ENCODE measurements around the gene ECSIT.
"Not testable (repeated sequence)": the region's sequence is repeated elsewhere in the genome, so short reads cannot be mapped to it uniquely, and the experiment has no call there.

Gene ECSIT, protein sequence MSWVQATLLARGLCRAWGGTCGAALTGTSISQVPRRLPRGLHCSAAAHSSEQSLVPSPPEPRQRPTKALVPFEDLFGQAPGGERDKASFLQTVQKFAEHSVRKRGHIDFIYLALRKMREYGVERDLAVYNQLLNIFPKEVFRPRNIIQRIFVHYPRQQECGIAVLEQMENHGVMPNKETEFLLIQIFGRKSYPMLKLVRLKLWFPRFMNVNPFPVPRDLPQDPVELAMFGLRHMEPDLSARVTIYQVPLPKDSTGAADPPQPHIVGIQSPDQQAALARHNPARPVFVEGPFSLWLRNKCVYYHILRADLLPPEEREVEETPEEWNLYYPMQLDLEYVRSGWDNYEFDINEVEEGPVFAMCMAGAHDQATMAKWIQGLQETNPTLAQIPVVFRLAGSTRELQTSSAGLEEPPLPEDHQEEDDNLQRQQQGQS

DNA sequence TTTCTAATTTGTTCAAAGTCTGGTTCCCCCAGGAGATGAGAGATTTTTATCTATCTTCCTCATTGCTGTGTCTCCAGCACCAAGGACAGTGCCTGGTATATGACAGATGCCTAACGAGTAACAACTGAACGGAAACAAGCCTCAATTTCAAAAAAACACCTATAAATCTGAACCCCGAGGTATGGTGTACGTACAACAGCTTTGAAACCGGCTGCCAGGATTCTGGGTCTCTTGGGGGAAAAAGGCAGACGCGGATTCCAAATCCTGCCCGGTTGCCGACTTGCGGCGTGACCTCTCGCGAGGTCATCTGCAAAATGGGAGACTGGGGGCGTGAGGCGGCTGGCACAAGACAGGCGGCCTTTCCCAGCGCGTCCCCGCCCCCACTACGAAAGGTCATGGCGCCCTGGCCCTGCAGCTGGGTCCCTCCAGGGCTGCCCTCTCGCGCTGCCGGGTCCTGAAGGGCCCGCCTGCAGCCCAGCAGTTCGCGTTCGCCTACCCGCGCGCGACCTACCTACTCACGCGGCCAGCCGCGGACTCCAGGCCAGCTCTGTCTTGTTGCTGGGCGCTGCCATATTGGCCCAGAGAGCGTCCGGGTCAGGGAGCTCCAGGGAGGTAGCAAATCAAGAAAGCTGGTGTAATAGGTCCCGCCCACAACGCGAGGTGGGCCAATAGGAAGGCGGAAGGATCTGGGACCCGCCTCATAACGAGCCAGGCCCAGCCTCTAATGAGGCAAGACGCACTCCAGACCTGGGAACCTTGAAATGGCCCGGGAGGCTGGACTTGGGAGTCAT, at the start of gene ECSIT:
Gene ECSIT, minus strand, starts transcription at position 584 of the 791 bp plus-strand sequence. CDS start 9,964 bp downstream, outside the sequence.
- DNase-seq (ENCODE audit: low read depth, low spot score), result peak; percentile 94
- peak within 1 kb of the TSS; percentile 80 for H3K27ac ChIP-seq

DNA sequence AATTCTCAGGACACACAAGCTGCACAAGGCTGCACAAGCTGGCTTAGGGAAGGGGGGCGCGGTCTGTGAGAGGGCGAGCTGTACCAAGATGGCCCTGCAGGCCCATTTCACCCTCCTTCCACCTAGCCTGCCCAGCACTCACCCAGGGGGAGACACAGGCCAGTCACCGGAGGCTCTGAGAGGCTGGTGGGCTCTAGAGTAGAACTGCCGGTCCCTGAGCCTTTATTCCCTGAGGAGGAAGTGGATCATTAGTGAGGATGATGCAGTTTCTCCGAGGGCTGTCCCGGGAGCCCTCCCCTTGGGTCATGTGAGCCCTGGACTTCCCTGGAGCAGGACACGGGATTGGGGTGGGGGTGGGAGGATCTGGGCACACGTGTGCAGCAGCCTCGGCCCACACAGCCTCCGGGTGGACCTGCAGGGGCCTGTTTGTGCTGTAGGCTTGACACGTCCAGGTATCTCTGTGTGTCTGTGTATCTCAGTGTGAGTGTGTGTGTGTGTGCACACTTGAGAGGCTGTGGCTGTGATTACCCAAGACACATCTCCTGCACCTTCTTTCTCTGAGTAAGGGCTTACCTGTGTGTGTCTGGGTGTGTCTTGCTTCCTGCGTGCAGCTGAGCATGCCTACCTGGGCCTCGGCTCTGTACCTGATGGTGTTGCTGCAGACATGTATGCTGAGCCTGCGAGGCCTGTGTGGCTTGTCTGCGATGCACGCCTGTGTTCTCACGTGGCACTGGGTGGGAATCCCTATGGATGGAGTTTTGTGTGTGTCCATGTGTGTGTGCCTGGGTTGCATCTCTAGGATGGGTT, 48.7 kb upstream of the ECSIT start, which contains the start of gene ACP5:
Gene ACP5, minus strand, starts transcription at position 195 of the 807 bp plus-strand sequence. CDS start 328 bp downstream, outside the sequence.
- DNase-seq (ENCODE audit: low read depth, low spot score), result peak; percentile 26
- no peak within 1 kb of the TSS for H3K27ac ChIP-seq

DNA sequence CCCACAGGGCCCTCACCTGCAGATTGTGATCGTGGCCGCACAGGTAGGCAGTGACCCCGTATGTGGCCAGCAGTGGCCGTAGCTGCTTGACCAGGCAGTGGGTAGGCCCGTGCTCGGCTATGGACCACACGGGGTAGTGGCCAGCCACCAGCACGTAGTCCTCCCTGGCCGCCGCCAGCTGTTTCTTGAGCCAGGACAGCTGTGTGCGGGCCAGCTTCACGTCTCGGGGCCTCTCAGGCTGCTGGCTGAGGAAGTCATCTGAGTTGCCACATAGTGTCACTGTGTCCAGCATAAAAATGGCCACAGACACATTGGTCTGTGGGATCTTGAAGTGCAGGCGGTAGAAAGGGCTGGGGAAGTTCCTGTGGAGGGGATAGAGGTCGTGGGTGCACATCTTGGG, 47.3 kb upstream of the ECSIT start:
- DNase-seq (ENCODE audit: low read depth, low spot score), result no peak
- H3K27ac ChIP-seq, result no peak overlapping the region

DNA sequence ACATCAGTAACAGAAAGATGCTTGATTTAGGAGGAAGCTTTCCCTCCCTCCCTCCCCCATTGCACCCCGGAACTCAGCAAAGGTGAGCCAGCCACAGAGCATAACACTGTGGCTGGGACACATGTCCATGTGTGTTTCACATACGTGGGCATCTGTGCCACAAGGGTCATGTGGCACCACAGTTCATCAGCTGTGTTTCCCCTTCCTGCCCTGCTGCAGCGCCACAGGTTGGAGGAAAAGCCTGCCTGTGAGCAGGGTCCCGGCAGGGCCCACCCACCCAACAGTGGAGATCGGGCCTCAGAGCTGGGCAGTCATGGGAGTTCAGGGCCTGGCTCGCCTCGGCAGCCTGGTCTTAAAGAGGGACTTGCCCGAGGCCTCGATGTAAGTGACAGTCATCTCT, 45.8 kb upstream of the ECSIT start:
- H3K27ac ChIP-seq, result no peak overlapping the region
- DNase-seq (ENCODE audit: low read depth, low spot score), result no peak

DNA sequence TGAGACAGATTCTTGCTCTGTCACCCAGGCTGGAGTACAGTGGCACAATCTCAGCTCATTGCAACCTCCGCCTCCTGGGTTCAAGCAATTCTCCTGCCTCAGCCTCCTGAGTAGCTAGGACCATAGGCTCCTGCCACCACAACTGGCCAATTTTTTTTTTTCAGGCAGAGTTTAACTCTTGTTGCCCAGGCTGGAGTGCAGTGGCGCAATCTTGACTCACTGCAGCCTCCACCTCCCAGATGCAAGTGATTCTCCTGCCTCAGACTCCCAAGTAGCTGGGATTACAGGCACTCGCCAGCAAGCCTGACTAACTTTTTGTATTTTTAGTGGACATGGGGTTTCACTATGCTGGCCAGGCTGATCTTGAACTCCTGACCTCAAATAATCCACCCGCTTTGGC, 44.8 kb upstream of the ECSIT start:
- H3K27ac ChIP-seq; DNase-seq (ENCODE audit: low read depth, low spot score): not testable (repeated sequence)

DNA sequence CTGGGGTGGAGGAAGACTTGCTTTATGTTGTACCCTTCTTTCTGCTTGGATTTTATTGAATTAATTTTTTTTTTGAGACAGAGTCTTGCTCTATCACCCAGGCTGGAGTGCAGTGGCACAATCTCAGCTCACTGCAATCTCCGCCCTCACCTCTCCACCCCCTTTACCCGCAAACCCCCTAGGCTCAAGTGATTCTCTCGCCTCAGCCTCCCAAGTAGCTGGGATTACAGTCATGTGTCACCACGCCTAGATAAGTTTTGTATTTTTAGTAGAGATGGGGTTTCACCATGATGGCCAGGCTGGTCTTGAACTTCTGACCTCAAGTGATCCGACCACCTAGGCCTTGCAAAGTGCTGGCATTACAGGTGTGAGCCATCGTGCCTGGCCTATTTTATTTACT, 44.4 kb upstream of the ECSIT start:
- not testable (repeated sequence) for H3K27ac ChIP-seq; DNase-seq (ENCODE audit: low read depth, low spot score)

DNA sequence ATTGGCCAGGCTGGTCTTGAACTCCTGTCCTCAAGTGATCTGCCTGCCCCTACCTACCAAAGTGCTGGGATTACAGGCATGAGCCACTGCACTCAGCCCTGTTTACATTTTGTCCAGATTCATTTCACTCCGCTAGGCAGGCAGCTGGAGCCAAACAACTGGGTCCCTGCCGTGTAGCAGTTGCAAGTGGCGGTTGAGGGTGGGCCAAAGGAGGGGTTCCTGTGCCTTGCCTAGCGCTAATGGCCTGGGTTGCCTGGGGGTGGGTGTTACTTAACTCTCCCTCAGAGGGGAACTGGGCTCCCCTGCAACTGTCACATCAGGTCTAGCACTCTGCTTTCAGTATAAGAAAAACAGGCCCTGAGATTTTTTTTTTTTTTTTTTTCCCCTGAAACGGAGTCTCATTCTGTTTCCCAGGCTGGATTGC, 41.1 kb upstream of the ECSIT start:
- no peak overlapping the region for H3K27ac ChIP-seq
- DNase-seq (ENCODE audit: low read depth, low spot score), result no peak

DNA sequence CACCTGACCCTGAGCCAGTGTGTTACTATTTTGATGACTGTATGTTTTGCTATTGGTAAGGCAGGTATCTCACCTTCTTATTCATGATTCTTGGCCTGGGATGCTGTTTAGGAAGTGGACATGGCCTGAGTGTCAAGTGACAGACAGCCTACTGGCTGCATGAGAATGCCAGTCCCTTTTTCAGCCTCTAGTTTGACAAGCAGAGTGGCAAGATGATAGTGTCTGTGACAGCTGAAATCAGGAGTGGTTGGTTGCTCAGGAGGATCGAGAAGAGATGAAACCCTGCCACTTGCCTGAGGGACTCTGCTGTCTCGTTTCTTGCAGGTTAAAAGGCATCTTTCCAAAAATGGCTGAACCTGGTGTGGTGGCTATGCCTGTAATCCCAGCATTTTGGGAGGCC, 37.2 kb upstream of the ECSIT start:
- no peak for DNase-seq (ENCODE audit: low read depth, low spot score)
- H3K27ac ChIP-seq, result no peak overlapping the region

DNA sequence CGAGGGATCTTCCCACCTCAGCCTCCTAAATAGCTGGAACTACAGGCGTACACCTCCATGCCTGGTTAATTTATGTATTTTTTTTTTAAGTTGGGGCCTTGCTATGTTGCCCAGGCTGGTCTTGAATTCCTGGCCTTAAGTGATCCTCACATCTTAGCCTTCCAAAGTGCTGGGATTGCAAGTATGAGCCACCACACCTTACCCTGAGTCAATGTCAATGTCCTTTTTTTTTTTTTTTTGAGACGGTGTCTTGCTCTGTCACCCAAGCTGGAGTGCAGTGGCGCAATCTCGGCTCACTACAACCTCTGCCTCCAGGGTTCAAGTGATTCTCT, 36.7 kb upstream of the ECSIT start:
- not testable (repeated sequence) for DNase-seq (ENCODE audit: low read depth, low spot score); H3K27ac ChIP-seq

DNA sequence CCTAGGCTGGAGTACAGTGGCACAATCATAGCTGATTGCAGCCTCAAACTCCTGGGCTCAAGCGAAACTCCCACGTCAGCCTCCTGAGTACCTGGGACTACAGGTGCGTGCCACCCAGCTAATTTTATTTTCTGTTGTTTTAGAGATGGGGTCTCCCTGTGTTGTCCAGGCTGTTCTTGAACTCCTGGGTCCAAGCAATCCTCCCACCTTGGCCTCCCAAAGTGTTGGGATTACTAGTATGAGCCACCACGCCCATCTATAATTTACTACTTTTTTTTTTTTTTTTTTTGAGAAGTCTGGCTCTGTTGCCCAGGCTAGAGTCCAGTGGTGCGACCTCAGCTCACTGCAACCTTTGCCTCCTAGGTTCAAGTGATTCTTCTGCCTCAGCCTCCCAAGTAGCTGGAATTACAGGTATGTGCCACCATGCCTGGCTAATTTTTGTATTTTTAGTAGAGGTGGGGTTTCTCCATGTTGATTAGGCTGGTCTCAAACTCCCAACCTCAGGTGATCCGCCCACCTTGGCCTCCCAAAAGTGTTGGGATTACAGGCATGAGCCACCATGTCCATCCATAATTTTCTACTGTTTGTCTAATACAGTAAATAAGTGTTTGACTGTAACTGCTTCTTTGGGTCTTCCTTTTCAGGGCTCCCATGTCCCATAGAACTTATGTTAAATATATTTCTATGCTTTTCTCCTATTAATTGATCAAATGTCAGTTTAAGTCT, 35.3 kb upstream of the ECSIT start:
- not testable (repeated sequence) for DNase-seq (ENCODE audit: low read depth, low spot score); H3K27ac ChIP-seq

DNA sequence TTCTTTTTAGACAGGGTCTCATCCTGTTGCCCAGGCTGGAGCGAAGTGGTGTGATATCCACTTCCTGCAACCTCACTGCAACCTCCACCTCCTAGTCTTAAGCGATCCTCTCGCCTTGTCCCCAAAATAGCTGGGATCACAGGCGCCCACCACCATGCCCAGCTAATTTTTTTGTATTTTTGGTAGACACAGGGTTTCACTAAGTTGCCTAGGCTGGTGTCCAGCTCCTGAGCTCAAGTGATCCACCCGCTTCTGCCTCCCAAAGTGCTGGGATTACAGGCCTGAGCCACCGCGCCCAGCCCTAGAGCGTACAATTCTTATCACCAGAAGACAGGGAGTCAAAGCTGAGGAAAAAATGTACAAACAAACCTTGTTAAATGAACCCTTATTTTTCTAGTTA, 34.6 kb upstream of the ECSIT start:
- no peak overlapping the region for H3K27ac ChIP-seq

DNA sequence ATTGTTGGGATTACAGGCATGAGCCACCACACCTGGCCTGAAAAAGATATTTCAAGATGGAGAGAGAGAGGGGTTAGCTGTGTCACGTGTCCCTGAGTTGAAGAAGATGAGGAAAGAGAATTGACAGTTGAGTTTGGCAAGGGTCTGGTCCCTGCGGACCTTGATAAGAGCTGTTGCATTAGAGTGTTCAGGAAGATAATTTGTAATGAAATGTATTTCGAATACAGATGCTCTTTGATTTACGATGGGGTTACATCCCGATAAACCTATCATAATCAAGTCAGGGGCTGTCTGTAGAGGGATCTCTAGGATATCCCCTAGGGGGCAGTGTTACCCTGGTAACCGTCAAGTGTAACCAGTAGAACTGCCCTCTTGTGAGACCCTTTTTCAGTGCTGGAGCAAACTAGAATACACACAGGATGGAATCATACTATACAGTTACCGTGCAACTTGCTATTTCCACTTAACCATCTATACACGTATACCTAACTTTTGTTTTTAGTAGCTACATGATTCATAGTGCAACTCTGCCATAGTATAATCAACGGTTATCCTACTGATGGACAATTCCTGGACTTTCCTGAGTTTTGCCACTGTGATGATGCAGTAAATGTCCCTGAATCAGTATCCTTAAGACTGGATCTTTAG, 31.6 kb upstream of the ECSIT start:
- no peak for DNase-seq (ENCODE audit: low read depth, low spot score)
- no peak overlapping the region for H3K27ac ChIP-seq

More for the DNA sequence above, 34.6 kb upstream of the ECSIT start:
- no peak for DNase-seq (ENCODE audit: low read depth, low spot score)

DNA sequence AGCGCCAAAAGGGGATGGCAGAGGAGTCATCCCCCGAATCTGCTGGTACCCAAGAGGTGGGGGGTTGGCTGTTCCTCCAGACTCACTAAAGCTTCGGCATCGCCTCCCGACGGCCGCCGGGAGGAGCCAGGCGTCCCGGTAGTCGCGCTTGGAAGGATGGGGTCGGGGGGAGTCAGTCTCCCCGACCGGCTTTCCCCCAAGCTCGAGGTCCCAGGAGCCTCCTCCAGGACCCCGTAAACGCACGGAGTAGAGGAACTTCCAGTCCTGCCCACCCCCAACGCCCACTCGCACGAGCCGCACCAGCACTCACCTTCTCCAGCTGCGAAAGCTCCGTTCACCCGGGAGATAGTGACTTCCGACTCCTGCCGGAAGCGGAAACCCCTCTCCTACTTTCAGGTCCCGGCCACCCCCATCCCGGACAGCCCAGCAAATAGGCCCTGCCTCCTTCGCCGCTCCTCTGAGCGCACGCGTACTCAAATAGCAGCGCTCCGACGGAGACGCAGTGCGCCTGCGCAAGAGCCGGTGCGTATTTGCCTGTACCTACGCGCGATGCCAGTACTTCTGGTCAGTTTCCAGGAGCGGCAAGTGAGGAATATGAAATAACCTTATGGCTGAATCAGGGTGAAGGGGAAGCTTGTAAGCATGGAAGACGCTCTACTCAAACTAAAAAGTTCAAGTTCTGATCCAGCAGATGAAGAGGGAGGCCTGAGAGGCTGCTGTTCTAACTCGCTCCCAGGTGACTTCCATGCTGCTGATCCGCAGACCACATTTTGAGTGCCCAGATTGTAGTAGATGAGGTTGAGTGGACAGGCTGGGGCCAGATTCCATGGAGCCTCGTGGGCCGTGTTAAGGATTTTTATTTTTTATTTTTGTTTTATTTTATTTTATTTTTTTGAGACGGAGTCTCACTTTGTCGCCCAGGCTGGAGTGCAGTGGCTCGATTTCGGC, 30.2 kb upstream of the ECSIT start, which contains the start of gene ELOF1:
Gene ELOF1, minus strand, starts transcription at position 350 of the 948 bp plus-strand sequence. CDS start 4,883 bp downstream, outside the sequence.
- H3K27ac ChIP-seq, result peak within 1 kb of the TSS; percentile 29
- DNase-seq (ENCODE audit: low read depth, low spot score), result peak; percentile 90

DNA sequence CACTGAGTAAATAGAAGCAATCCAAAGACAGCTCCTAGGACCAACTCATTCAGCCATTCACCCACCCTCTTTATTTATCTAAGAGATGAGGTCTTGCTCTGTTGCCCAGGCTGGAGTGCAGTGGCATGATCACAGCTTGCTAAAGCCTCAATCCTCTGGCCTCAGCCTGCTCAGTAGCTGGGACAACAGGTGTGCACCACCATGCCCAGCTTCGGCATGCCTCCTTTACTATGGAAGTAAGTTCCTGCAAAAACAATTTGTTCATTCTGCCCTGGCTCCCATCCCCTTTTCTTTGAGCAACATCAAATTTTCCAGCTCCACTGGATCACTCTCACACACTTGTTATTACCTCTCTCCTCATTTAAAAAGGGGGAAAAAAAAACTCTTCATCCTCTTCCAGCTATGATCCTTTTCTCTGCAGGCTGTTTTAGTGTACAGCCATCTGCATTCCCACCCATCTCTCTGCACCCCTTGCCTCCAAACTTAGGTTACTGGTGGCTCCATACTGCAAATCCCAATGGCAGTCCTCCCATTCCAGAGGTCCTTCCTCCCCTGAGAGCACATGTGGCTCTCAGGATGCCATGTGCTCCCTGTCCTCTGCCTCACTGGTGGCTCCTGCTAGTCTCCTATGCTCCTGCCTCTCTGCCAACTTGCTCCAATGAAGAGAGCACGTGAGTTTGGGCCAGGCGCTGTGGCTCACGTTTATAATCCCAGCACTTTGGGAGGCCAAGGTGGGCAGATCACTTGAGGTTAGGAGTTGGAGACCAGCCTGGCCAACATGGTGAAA, 27.9 kb upstream of the ECSIT start:
- no peak overlapping the region for H3K27ac ChIP-seq

DNA sequence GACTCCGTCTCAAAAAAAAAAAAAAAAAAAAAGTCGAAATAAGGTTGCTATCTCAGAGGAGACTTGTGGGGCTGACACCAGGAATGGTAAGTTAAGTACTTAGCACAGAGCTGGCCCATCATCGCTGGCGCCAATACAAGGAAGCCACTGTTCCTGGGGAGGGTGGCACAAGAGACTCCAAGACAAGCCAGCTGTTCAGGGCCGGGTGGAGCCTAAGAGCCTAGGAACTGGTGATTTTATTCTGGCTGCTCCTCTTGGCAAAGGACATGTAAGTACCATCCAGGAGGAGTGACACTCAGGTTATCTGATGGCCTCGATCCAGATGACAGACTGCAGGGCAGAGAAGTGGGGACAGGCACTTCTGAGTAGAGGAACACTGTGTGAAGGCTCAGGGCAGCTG, 26.3 kb upstream of the ECSIT start:
- H3K27ac ChIP-seq, result no peak overlapping the region
- no peak for DNase-seq (ENCODE audit: low read depth, low spot score)

More for the DNA sequence above, 27.9 kb upstream of the ECSIT start:
- DNase-seq (ENCODE audit: low read depth, low spot score), result no peak

DNA sequence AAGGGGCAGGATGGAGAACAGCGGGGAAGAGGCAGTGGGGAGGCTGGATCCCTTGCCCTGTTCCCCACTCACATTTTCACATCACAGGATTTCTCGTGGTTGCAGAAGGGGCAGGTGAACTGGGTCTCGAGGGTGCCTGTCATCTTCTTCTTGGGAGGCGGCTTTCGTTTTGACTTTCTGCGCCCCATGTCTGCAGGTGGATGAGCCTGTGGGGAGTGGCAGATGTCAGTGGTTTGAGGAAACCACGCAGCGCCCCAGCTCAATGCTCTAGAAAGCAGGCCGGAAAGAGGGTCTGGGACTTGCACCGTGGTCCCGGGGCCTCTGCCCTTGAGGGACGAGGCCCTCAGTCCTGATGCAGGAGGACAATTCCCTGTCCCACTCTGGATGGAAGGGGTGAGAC, 25.2 kb upstream of the ECSIT start:
- H3K27ac ChIP-seq, result no peak overlapping the region
- no peak for DNase-seq (ENCODE audit: low read depth, low spot score)

DNA sequence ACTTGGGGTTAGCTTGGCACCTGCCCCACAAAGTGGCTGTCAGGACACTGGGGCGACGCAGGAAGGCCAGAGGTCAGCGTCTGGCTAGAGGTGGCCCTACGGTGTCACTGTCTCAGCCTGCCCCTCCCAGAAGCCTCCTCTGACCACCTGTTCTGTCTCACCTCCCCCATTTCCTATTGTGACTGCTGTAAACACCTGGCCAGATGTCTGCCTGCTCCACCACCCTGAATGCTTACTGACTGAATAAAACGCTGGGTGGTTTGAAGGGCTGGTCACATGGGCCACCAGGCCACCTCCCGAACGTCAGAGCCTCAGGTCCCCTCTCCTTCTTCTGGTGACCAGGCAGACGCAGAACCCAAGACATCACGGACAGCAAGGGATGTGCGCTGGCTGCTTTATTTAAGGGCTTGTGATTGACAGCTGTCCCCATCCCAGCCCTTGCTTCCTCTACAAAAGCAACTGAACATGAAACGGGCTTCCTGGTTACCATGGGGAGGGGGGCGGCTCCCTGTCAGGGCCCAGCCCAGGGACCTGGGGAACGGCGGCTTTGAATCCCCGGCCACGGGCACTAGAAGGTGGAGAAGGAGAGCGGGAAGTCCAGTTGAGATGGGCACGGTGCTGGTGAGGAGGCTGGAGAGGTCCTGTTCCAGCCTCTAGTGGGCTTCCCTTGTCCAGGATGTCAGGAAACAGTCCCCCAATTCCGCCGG, 23.9 kb upstream of the ECSIT start:
- no peak for DNase-seq (ENCODE audit: low read depth, low spot score)
- H3K27ac ChIP-seq, result no peak overlapping the region
